ENCODE data around the gene NSUN3.

GRCh38 chr3:94132777-94133176, 69.9 kb downstream of the NSUN3 start:
- TF ChIP-seq ZFX (IDR thresholded peaks at IDR 0.05) (no peak), CTCF (conservative IDR thresholded peaks at IDR 0.05) (no peak)
